H9 (cell line): ENCODE results near the gene MGAT4A. TPM values are rescaled to one million over a fixed set of nuclear protein-coding genes. Genes with fewer than 3 reads are reported as not detected.
A peak's percentile ranks its signal among the peaks of the same experiment; 100 is the strongest.

Source experiments
- DNase-seq: peaks from one replicate; pipeline ENCODE4 v3.0.0-alpha.2; 2017
- H2AFZ ChIP-seq: one replicate; pipeline ENCODE4 v1.6.1; 2013; ENCODE audit warnings: mild to moderate bottlenecking, low read length, control low read depth, moderate library complexity
- H2AK5ac ChIP-seq: 2 replicates; pipeline ENCODE4 v1.6.1; 2013; ENCODE audit warnings: low read length, control low read depth, mixed read lengths; ENCODE audit not compliant: insufficient read length
- H2BK120ac ChIP-seq: one replicate; pipeline ENCODE4 v1.6.1; 2013; ENCODE audit warnings: low read depth, mild to moderate bottlenecking, low read length, control low read depth, inconsistent platforms; ENCODE audit not compliant: poor library complexity, severe bottlenecking
- H2BK12ac ChIP-seq: 2 replicates; pipeline ENCODE4 v1.6.1; 2013; ENCODE audit warnings: low read length, control low read depth, mixed read lengths, low read depth; ENCODE audit not compliant: insufficient read length
- H2BK15ac ChIP-seq: 2 replicates; pipeline ENCODE4 v1.6.1; 2013; ENCODE audit warnings: low read depth, low read length, control low read depth
- H2BK20ac ChIP-seq: one replicate; pipeline ENCODE4 v1.6.1; 2013; ENCODE audit warnings: low read depth, mild to moderate bottlenecking, low read length, control low read depth, inconsistent platforms; ENCODE audit not compliant: poor library complexity, severe bottlenecking
- H2BK5ac ChIP-seq: 2 replicates; pipeline ENCODE4 v1.6.1; 2013; ENCODE audit warnings: low read length, control low read depth, mixed read lengths; ENCODE audit not compliant: insufficient read length
- H3K14ac ChIP-seq: 2 replicates; pipeline ENCODE4 v1.6.1; 2013; ENCODE audit warnings: low read length, control low read depth; ENCODE audit not compliant: insufficient read depth
- H3K18ac ChIP-seq: 2 replicates; pipeline ENCODE4 v1.6.1; 2013; ENCODE audit warnings: low read depth, mild to moderate bottlenecking, mixed read lengths, low read length, control low read depth; ENCODE audit not compliant: insufficient read length
- H3K23ac ChIP-seq: 2 replicates; pipeline ENCODE4 v1.6.1; 2013; ENCODE audit warnings: low read length, control low read depth, mixed read lengths, low read depth; ENCODE audit not compliant: insufficient read length
- H3K23me2 ChIP-seq: 2 replicates; pipeline ENCODE4 v1.6.1; 2013; ENCODE audit warnings: low read depth, mild to moderate bottlenecking, mixed read lengths, low read length, control low read depth; ENCODE audit not compliant: insufficient read length, poor library complexity, severe bottlenecking
- H3K27ac ChIP-seq: 2 replicates; pipeline ENCODE4 v1.5.1; 2013; ENCODE audit warnings: low read length, control low read depth, mixed read lengths, low read depth; ENCODE audit not compliant: insufficient read length
- H3K27me3 ChIP-seq: 2 replicates; pipeline ENCODE4 v1.6.1; 2013; ENCODE audit warnings: low read length, control low read depth, inconsistent platforms; ENCODE audit not compliant: insufficient read depth
- H3K4ac ChIP-seq: 2 replicates; pipeline ENCODE4 v1.6.1; 2013; ENCODE audit warnings: low read depth, mild to moderate bottlenecking, control low read depth, inconsistent platforms, low read length, moderate library complexity
- H3K4me1 ChIP-seq: 2 replicates; pipeline ENCODE4 v1.6.1; 2013; ENCODE audit warnings: low read length, control low read depth, inconsistent platforms; ENCODE audit not compliant: insufficient read depth
- H3K4me2 ChIP-seq: 2 replicates; pipeline ENCODE4 v1.6.1; 2013; ENCODE audit warnings: low read length, control low read depth, mixed read lengths; ENCODE audit not compliant: insufficient read length, insufficient read depth
- H3K56ac ChIP-seq: 2 replicates; pipeline ENCODE4 v1.6.1; 2013; ENCODE audit warnings: low read depth, mild to moderate bottlenecking, mixed read lengths, low read length, control low read depth; ENCODE audit not compliant: insufficient read length
- H3K79me1 ChIP-seq: 2 replicates; pipeline ENCODE4 v1.6.1; 2013; ENCODE audit warnings: low read depth, mild to moderate bottlenecking, moderate library complexity, low read length, control low read depth, inconsistent platforms; ENCODE audit not compliant: insufficient read depth, poor library complexity, severe bottlenecking
- H3K79me2 ChIP-seq: 2 replicates; pipeline ENCODE4 v1.6.1; 2013; ENCODE audit warnings: low read length, control low read depth, inconsistent platforms; ENCODE audit not compliant: insufficient read depth
- H3K9ac ChIP-seq: 2 replicates; pipeline ENCODE4 v1.6.1; 2013; ENCODE audit warnings: low read length, control low read depth, mixed read lengths; ENCODE audit not compliant: insufficient read length; ENCODE audit errors: extremely low read depth
- H3K9me3 ChIP-seq: one replicate; pipeline ENCODE4 v1.6.1; 2013; ENCODE audit warnings: low read depth, low read length, inconsistent platforms; ENCODE audit not compliant: control insufficient read depth
- H3T11ph ChIP-seq: one replicate; pipeline ENCODE4 v1.6.1; 2013; ENCODE audit warnings: mild to moderate bottlenecking, low read length, control low read depth, inconsistent platforms
- H4K20me1 ChIP-seq: one replicate; pipeline ENCODE4 v1.6.1; 2013; ENCODE audit not compliant: control insufficient read depth, insufficient read length, insufficient read depth
- H4K5ac ChIP-seq: 2 replicates; pipeline ENCODE4 v1.6.1; 2013; ENCODE audit warnings: low read depth, mild to moderate bottlenecking, mixed read lengths, low read length, control low read depth; ENCODE audit not compliant: insufficient read length
- H4K8ac ChIP-seq: replicated peaks from 2 replicates; pipeline ENCODE4 v1.6.1; 2013; ENCODE audit warnings: low read length, control low read depth, mixed read lengths, low read depth; ENCODE audit not compliant: insufficient read length
- H4K91ac ChIP-seq: 2 replicates; pipeline ENCODE4 v1.6.1; 2013; ENCODE audit warnings: low read depth, mild to moderate bottlenecking, moderate library complexity, mixed read lengths, low read length, control low read depth; ENCODE audit not compliant: insufficient read length
- H3K27ac Mint-ChIP-seq, 3 experiments: 2 replicates in 2 of 3; 3 replicates in 1 of 3; pipeline ENCODE4 v1.8.0; 2020 to 2021; ENCODE audit warnings: mixed read lengths in 3 of 3, mild to moderate bottlenecking in 1 of 3, moderate library complexity in 1 of 3
- H3K27me3 Mint-ChIP-seq: 2 replicates; pipeline ENCODE4 v1.8.0; 2021; ENCODE audit warnings: low read depth, mild to moderate bottlenecking, moderate library complexity, mixed read lengths
- H3K36me3 Mint-ChIP-seq, 3 experiments: 2 replicates in 2 of 3; 3 replicates in 1 of 3; pipeline ENCODE4 v1.8.0; 2020 to 2021; ENCODE audit warnings: low read depth in 3 of 3, mixed read lengths in 3 of 3; ENCODE audit not compliant: insufficient read depth in 1 of 3
- H3K4me1 Mint-ChIP-seq, 2 experiments: 2 replicates each; pipeline ENCODE4 v1.8.0; 2020; ENCODE audit warnings: mixed read lengths in 2 of 2
- H3K4me3 Mint-ChIP-seq, 2 experiments: 2 replicates in 1 of 2; 3 replicates in 1 of 2; pipeline ENCODE4 v1.8.0; 2020 to 2021; ENCODE audit warnings: mild to moderate bottlenecking in 2 of 2, mixed read lengths in 2 of 2, moderate library complexity in 1 of 2
- H3K9me3 Mint-ChIP-seq, 2 experiments: 2 replicates in 1 of 2; 3 replicates in 1 of 2; pipeline ENCODE4 v1.8.0; 2020; ENCODE audit warnings: mild to moderate bottlenecking in 2 of 2, mixed read lengths in 2 of 2, moderate library complexity in 1 of 2
- WGBS: extraction: QIAGEN DNeasy Blood & Tissue Kit; methylation state at CpG from one replicate; pipeline ENCODE4 v1.1.7; 2013; ENCODE audit warnings: missing lambda C conversion rate, low lambda C conversion rate, mixed read lengths; ENCODE audit not compliant: insufficient read length; ENCODE audit errors: extremely low coverage; 5-methylcytosine and 5-hydroxymethylcytosine counted together
- total RNA-seq: library from RNA; stranded (reverse); gene quantifications from 2 replicates; pipeline ENCODE4 v1.2.1, GENCODE V29; 2021
- TF ChIP-seq, protein P1 (sequence below): fragments of 200-600 bp; sonication (generic); conservative IDR thresholded peaks from 3 replicates; pipeline ENCODE4 v1.8.0; 2021; ENCODE audit warnings: antibody characterized with exemption, mild to moderate bottlenecking

MGAT4A gene
- total RNA-seq, 1 experiment from 2014 or later, result 3.5 TPM

DNA sequence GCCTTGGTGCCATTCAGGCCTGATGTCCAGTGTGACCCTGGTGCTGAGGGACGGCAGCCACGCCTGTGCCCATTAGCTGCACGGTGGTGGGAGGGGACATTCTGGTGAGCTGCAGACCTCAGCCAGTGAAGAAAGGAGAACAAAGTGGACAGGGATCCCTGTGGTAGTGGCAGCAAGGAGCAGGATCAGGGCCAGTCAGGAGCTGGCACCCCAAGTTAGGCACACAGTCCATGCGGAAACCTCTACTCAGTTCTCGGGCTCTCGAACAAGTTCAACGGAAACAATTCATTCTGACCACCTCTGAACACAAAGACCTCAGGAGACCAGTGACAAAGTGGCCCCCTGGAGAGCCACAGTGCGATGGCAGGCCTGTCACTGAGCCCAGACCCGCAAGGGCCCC, 152.7 kb downstream of the MGAT4A start:
- H3K23me2 ChIP-seq, result no peaks in the 10 kb centered on the region
- no peak overlapping the region for H3K9ac ChIP-seq
- H3K27ac Mint-ChIP-seq, result peak overlapping the region in 1 of 3 experiments; percentile 85; a peak in 1 of 7 replicates
- H2BK5ac ChIP-seq, result no peak overlapping the region
- no peak overlapping the region for H3K4me2 ChIP-seq
- H3K4me1 Mint-ChIP-seq, result no peaks in the 10 kb centered on the region
- no CpG with 5 or more reads among the region's 9 CpGs for WGBS
- no peaks in the 10 kb centered on the region for H3K27me3 ChIP-seq
- DNase-seq, result no peak
- H2AFZ ChIP-seq, result no peak overlapping the region
- H3K14ac ChIP-seq, result no peak overlapping the region
- H3K4ac ChIP-seq, result no peak overlapping the region
- H4K5ac ChIP-seq, result no peak overlapping the region
- peaks cover 2 to 62% (median 36%) of the 10 kb centered on the region in 3 experiments; a peak in 6 of 7 replicates for H3K36me3 Mint-ChIP-seq
- no peak overlapping the region for H4K91ac ChIP-seq
- TF ChIP-seq, protein P1, sequence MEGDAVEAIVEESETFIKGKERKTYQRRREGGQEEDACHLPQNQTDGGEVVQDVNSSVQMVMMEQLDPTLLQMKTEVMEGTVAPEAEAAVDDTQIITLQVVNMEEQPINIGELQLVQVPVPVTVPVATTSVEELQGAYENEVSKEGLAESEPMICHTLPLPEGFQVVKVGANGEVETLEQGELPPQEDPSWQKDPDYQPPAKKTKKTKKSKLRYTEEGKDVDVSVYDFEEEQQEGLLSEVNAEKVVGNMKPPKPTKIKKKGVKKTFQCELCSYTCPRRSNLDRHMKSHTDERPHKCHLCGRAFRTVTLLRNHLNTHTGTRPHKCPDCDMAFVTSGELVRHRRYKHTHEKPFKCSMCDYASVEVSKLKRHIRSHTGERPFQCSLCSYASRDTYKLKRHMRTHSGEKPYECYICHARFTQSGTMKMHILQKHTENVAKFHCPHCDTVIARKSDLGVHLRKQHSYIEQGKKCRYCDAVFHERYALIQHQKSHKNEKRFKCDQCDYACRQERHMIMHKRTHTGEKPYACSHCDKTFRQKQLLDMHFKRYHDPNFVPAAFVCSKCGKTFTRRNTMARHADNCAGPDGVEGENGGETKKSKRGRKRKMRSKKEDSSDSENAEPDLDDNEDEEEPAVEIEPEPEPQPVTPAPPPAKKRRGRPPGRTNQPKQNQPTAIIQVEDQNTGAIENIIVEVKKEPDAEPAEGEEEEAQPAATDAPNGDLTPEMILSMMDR, result no peak
- no peak overlapping the region for H2BK15ac ChIP-seq
- H2BK12ac ChIP-seq, result no peak overlapping the region
- no peak overlapping the region for H3K27ac ChIP-seq
- no peaks in the 10 kb centered on the region for H3K79me2 ChIP-seq
- H2AK5ac ChIP-seq, result no peak overlapping the region
- H3K23ac ChIP-seq, result no peak overlapping the region
- no peaks in the 10 kb centered on the region for H3K9me3 Mint-ChIP-seq
- no peak overlapping the region; a peak in 1 of 5 replicates for H3K4me3 Mint-ChIP-seq
- no peak overlapping the region for H2BK20ac ChIP-seq
- no peaks in the 10 kb centered on the region for H3K9me3 ChIP-seq
- no peaks in the 10 kb centered on the region for H3K4me1 ChIP-seq
- H4K20me1 ChIP-seq, result no peaks in the 10 kb centered on the region
- no peak overlapping the region for H3K18ac ChIP-seq
- no peaks in the 10 kb centered on the region for H3K27me3 Mint-ChIP-seq
- no peak overlapping the region for H3T11ph ChIP-seq
- no peak overlapping the region for H3K56ac ChIP-seq
- H2BK120ac ChIP-seq, result no peak overlapping the region
- H4K8ac ChIP-seq, result no peak overlapping the region
- no peaks in the 10 kb centered on the region for H3K79me1 ChIP-seq
